HG02623 (cell line): ENCODE data around the gene INTS1.
"Not testable (repeated sequence)": the region's sequence is repeated elsewhere in the genome, so short reads cannot be mapped to it uniquely, and the experiment has no call there.

Experiments used
- ATAC-seq: cut with Tn5 transposase; IDR thresholded peaks from one replicate; pipeline ENCODE4 v1.9.1; 2021; ENCODE audit warnings: moderate library complexity; ENCODE audit not compliant: unreplicated experiment

The INTS1 gene

DNA sequence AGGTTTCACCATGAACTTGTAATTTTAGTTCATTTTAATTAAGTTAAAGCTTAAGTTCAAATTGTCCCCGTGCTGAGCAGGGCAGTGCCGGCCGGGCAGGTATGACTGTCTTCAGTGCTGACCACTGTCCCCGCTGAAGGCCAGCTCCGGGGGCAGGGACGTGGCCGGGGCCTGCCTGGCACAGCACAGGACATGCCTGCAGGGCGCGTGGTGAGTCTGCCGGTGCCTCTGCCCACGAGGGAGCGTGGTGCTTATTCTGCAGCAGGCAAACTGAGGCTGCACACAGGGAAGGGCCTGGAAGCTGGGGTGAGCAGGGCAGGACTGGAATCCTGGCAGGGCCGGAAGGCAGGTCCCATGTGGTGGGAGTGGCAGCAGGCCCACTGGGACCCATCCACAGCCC lies 54.7 kb downstream of the INTS1 start:
- ATAC-seq = no peak

DNA sequence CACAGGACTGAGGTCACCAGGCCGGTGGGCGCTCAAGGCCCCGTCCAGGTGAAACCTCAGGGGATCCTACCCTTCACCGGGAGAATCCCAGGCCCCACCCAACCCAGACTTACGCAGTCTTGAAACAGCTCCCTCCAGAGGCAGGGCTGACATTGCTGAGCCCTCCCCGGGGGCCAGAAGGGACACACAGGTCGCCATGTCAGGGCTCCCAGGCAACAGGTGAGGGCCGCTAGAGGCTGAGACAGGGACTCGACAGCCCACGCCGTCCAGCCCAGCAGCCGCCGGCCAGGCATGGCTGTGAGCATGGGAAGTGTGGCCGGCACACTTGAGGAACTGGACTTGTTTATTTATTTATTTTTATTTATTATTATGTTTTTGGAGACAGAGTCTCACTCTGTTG lies 55.2 kb downstream of the INTS1 start:
- ATAC-seq = no peak

GRCh38 chr7:1447551-1448244 lies 56.5 kb downstream of the INTS1 start:
- no peak for ATAC-seq

- ATAC-seq = no peak
Measured at GRCh38 chr7:1447112-1447511, 57.1 kb downstream of the INTS1 start.

DNA sequence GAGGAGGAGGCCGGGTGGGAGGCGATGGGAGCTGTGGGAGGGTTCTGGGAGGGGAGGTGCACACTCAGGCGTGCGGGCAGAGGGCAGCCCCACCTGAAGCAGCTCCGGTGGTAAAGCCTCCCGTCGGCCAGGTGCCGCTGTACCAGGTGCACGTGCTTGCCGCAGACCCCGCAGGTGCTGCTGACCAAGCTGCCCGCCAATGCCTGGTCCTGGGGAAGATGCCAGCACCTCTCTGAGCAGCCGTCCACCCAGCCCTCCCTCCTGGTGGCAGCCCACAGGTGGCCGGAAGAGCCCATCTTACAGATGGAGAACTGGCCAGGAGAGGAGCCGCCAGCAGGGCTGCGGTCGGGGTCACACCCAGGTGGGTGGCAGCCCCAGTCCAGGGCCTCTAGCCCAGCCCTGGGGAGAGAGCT lies 57.6 kb downstream of the INTS1 start:
- no peak for ATAC-seq

DNA sequence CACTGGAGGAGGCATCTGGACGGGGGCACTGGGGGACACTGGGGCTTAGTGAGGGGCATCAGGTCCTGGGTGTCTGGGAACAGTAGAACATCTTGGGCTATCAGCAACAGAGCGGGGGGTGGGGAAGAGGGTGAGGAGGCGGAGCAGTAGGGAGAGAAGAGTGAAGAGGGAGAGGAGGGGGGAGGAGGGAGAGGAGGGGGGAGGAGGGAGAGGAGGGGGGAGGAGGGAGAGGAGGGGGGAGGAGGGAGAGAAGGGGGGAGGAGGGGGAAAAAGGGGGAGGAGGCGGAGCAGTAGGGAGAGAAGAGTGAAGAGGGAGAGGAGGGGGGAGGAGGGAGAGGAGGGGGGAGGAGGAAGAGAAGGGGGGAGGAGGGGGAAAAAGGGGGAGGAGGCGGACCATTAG lies 58.2 kb downstream of the INTS1 start:
- not testable (repeated sequence) for ATAC-seq

- ATAC-seq = no peak
Measured at GRCh38 chr7:1445341-1445740, 58.8 kb downstream of the INTS1 start.

DNA sequence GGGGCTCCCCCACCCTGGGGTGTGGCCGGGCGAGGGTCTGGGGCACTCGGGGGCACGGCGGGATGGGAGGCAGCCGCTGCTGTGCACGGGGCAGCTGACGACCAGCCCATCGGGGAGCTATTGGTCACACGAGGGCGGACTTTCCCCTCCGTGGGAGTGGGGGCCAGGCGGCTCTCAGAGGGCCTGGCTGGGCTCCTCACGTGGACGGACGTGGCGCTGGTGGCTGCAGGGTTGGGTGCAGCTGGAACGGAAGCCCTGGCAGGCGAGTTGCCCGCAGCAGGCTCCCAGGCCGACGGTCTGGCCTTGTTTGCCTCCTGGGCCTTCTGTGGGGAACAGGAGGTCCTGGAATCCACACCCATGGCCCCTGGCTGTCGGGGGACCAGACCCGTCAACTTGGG lies 59.3 kb downstream of the INTS1 start:
- no peak for ATAC-seq

DNA sequence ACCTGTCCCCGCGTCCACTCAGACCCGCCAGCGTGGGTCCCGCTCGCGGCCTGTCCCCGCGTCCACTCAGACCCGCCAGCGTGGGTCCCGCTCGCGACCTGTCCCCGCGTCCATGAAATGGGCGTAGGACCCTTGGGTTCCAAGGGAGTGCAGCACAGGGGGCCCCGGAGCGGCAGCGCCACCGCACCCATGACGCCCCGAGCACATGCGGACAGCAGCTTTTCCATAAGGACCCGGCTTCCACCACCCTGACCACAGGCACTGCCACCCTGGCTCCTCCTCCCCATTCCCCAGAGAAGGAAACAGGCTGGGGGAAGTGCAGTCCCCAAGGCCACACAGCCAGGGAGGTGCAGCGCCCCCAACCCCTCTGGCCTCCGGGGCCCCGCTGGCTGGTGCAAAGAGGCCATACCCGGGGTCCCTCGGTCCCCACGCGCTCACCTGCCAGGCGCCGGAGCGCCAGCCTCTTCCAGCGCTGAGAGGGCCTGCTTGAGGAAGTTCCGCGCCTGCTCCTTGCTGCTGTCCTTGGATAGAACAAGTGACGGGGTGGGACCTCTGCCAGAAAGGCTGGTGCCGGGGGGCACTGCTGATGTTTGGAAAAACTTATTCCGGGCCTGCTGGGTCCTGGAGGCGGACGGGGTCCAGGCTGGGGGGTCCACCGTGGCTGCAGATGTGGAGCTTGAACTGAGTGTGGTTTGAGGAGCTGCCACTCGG lies 59.8 kb downstream of the INTS1 start:
- no peak for ATAC-seq

DNA sequence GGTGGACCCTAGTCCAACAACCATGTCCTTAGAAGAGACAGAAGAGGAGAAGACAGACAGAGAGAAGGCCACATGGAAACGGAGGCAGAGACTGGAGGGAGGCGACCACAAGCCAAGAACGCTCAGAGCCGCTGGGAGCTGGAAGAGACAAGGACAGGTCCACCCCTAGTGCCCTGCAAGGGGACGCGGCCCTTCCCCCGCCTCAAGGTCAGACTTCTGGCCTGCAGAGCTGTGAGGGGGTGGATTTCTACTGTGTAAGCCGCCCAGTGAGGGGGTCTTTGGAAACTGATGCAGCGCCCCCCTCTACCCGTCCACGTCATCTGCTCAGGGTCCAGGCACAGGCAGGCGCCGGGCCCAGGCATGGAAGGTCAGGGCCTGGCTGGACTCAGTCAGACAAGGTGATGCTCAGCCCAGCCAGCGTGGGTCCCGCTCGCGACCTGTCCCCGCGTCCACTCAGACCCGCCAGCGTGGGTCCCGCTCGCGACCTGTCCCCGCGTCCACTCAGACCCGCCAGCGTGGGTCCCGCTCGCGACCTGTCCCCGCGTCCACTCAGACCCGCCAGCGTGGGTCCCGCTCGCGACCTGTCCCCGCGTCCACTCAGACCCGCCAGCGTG lies 60.5 kb downstream of the INTS1 start:
- ATAC-seq = not testable (repeated sequence)

GRCh38 chr7:1442355-1443124 lies 61.6 kb downstream of the INTS1 start:
- ATAC-seq = no peak

- no peak for ATAC-seq
Measured at GRCh38 chr7:1441615-1442354, 62.4 kb downstream of the INTS1 start.

DNA sequence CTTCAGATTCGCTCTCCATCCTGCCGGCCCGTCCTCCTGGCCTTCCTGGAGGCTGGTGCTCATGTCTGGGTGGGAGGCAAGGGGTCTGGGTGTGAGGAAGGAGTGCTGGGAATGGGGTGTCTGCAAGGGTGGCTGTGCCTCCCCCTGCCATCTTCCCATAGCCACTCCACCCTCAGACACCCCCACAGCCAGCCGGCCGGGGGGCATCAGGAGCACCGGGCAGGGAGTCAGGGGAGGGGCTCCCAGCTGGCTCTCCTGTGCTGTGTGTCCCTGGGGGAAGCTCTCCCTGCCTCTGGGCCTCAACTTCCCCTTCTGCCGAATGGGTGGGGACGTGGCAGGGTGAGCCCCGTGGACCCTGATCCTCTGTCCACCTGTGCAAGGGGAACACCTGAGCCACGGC lies 63.6 kb downstream of the INTS1 start:
- no peak for ATAC-seq

DNA sequence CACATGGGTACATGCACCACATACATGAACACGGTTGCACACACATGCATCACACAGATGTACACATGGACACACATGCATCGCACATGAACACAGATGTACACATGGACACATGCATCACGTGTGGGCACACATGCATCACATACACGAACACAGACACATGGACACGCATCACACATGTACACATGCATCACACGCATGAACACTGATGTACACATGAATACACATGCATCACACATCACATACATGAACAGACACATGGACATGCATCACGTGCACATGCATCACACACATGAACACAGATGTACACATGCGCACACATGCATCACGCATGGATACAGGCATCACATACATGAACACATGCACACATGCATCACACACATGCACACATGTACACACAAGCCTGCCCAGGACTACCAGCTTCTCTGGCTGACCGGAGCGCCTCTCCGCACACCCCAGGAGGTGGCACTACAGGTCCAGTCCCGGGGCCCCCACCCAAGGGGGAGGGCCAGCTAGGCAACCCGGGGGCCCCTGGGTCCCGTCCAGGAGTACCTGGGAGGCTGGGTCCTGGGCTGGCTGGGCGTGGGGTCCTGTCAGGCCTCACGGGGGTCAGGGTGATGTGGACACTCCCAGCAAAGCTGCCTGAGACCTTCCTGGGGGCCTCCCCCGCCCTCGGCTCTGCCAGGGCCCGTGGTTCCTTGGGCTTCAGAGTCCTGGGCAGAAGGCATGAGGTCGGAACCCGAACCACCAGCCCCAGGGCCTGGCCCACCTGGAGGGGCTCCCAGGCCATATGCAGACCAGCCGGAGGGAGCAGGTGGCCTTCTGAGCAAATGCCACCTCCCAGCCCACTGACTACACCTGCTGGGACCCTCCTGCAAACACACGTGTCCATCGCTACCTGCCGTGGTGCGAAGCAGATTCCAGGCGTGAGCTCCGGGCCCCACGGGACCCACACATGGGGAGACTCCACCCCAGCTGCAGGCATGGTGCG lies 64.5 kb downstream of the INTS1 start:
- ATAC-seq = no peak

- no peak for ATAC-seq
Measured at GRCh38 chr7:1438821-1439220, 65.4 kb downstream of the INTS1 start.

DNA sequence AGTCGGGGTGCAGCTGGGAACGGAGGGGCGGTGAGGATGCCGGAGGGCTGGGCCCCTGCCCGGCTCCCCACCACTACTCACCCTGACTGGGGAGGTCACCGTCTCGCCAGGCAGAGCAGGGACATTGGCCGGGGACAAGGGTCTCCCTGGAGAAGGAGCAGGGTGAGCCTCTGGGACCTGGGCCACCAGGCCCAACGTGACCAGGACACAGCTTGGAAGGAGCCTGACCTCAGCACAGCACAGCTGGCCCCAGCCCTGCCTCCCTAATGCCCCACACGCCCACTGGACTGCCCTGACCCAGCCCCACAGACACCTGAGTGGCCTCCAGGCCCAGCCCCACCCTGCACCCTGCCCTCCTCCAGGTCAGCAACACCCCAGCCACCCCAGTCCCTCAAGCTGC lies 66.0 kb downstream of the INTS1 start:
- ATAC-seq = no peak

- no peak for ATAC-seq
Measured at GRCh38 chr7:1437155-1437880, 66.9 kb downstream of the INTS1 start.

- ATAC-seq = no peak
Measured at GRCh38 chr7:1436608-1437007, 67.6 kb downstream of the INTS1 start.
